PC-9 (cell line): ENCODE measurements around the gene FLRT3. TPM values are rescaled to one million over a fixed set of nuclear protein-coding genes. Genes with fewer than 3 reads are reported as not detected.

Experiments
- BruUV-seq: library from RNA; stranded (reverse); fragments of 400-500 nt; replicated peaks from 2 replicates; lab custom pipeline; 2021; lab: Mats Ljungman, UMichigan
- CTCF ChIA-PET: fragments of 300-600 bp; sonication (Branson Sonifier 250); formaldehyde crosslinking; loops from one replicate; lab custom pipeline; 2022; ENCODE audit warnings: antibody characterized with exemption; lab: Charles Lee
- POLR2A ChIA-PET: fragments of 300-600 bp; sonication (Branson Sonifier 250); formaldehyde crosslinking; loops from one replicate; lab custom pipeline; 2022; ENCODE audit warnings: antibody characterized with exemption; ENCODE audit not compliant: unreplicated experiment; lab: Charles Lee
- DNase-seq, 2 experiments: peaks; one replicate each; pipeline versions ENCODE4 v3.0.0 to v3.0.0-alpha.2; 2015 to 2022; ENCODE audit warnings: mixed read lengths in 1 of 2
- H2AFZ ChIP-seq: fragments of 200-600 bp; sonication (generic); 2 replicates; pipeline ENCODE4 v1.8.1; 2017; ENCODE audit warnings: antibody characterized with exemption
- H3F3A ChIP-seq: fragments of 200-600 bp; sonication (generic); 2 replicates; pipeline ENCODE4 v1.8.1; 2017; ENCODE audit warnings: antibody characterized with exemption, mild to moderate bottlenecking, low read depth; ENCODE audit not compliant: insufficient read depth
- H3K27ac ChIP-seq: fragments of 200-600 bp; sonication (generic); 2 replicates; pipeline ENCODE4 v1.6.1; 2016; ENCODE audit warnings: mixed run types
- H3K27me3 ChIP-seq: fragments of 200-600 bp; sonication (generic); 2 replicates; pipeline ENCODE4 v1.6.1; 2016; ENCODE audit warnings: low read depth, mixed run types; ENCODE audit not compliant: insufficient read depth
- H3K36me3 ChIP-seq: fragments of 200-600 bp; sonication (generic); 2 replicates; pipeline ENCODE4 v1.6.1; 2016; ENCODE audit warnings: low read depth, mixed run types
- H3K4me1 ChIP-seq: fragments of 200-600 bp; sonication (generic); replicated peaks from 2 replicates; pipeline ENCODE4 v1.6.1; 2016; ENCODE audit warnings: mixed run types; ENCODE audit not compliant: insufficient read depth
- H3K4me2 ChIP-seq: fragments of 200-600 bp; sonication (generic); 2 replicates; pipeline ENCODE4 v1.6.1; 2017; ENCODE audit warnings: mixed run types
- H3K4me3 ChIP-seq: fragments of 200-600 bp; sonication (generic); 2 replicates; pipeline ENCODE4 v1.6.1; 2016; ENCODE audit warnings: mixed run types
- H3K79me2 ChIP-seq: fragments of 200-600 bp; sonication (generic); 2 replicates; pipeline ENCODE4 v1.6.1; 2017; ENCODE audit warnings: low read depth, mixed run types
- H3K9me2 ChIP-seq: fragments of 200-600 bp; sonication (generic); 2 replicates; pipeline ENCODE4 v1.8.1; 2017; ENCODE audit warnings: mild to moderate bottlenecking; ENCODE audit not compliant: insufficient read depth
- H3K9me3 ChIP-seq: fragments of 200-600 bp; sonication (generic); 2 replicates; pipeline ENCODE4 v1.8.1; 2016; ENCODE audit warnings: low read depth; ENCODE audit not compliant: insufficient read depth
- H4K20me1 ChIP-seq: fragments of 200-600 bp; sonication (generic); 2 replicates; pipeline ENCODE4 v1.8.1; 2017; ENCODE audit not compliant: insufficient read depth
- CTCF ChIP-seq: fragments of 200-600 bp; sonication (generic); conservative IDR thresholded peaks from 2 replicates; pipeline ENCODE4 v1.6.1; 2017; ENCODE audit warnings: mixed run types, antibody characterized with exemption, mild to moderate bottlenecking, moderate library complexity
- EZH2 ChIP-seq: fragments of 200-600 bp; sonication (generic); IDR thresholded peaks from 2 replicates; pipeline ENCODE4 v1.8.0; 2017; ENCODE audit warnings: antibody characterized with exemption, low read depth
- intact Hi-C: fragments of 100-400 bp; cut with micrococcal nuclease; formaldehyde crosslinking; loops from one replicate; pipeline ENCODE4 v1.10.0; 2022; ENCODE audit not compliant: unreplicated experiment
- total RNA-seq: library from RNA; stranded (reverse); gene quantifications from 2 replicates; pipeline ENCODE4 v1.2.3, GENCODE V29; 2021

FLRT3 gene
- total RNA-seq, 1 experiment from 2014 or later, result 0.70 TPM

DNA sequence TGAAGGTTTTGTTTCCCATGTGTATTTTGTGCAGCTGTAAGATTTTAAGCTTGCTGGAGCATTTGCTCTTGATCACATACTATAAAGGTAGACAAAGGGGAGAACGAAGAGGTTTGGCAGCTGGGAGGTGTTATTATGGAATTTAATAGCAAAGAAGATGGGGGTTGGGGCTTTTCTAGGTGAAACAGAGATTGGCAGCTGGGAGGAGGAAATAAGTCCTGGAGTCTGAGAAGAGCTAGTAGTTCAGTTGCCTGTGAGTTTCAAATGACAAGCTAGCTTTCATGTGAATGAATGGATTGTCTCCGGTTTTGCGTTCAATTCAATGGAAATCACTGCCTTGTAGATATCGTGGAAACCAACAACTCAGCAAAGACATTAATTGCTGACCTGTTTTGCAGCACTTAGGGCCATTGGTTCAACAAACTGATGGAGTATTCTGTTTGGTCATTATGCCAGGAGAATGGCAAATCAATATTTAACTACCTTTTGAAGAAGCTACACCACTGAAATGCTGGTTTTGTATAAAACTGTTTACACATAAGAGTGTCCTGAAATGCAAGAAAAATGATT is 38.1 kb upstream of the FLRT3 start:
- Histone ChIP-seq H3K27me3 (no peaks in the 10 kb centered on the region), H3K9me3 (no peaks in the 10 kb centered on the region), H2AFZ (no peak overlapping the region), H3K9me2 (no peaks in the 10 kb centered on the region), H3K4me3 (no peak overlapping the region), H3K79me2 (no peaks in the 10 kb centered on the region), H4K20me1 (no peaks in the 10 kb centered on the region), H3K36me3 (no peaks in the 10 kb centered on the region), H3K4me1 (no peaks in the 10 kb centered on the region), H3F3A (no peaks in the 10 kb centered on the region), H3K4me2 (no peak overlapping the region), H3K27ac (no peak overlapping the region)
- no peak for TF ChIP-seq CTCF
- no peak for TF ChIP-seq EZH2
- CTCF ChIA-PET, result interaction anchor here (0.5 kb wide), 1 partner anchor 215 kb away, joined by 3 read pairs; no protein-coding TSS in a partner anchor
- BruUV-seq, result no TSS peak
- DNase-seq, result no peak
- POLR2A ChIA-PET, result no interaction called here
- intact Hi-C loops, result no loop called here

GRCh38 chr20:14374196-14374595 is 36.8 kb upstream of the FLRT3 start:
- intact Hi-C loops, result no loop called here
- POLR2A ChIA-PET, result no interaction called here
- BruUV-seq, result no TSS peak
- H3K4me1 ChIP-seq, result no peaks in the 10 kb centered on the region
- no peak overlapping the region for H3K27ac ChIP-seq
- no peak overlapping the region for H3K4me2 ChIP-seq
- no peaks in the 10 kb centered on the region for H3K36me3 ChIP-seq
- no peaks in the 10 kb centered on the region for H3K27me3 ChIP-seq
- TF ChIP-seq CTCF (no peak), EZH2 (no peak)
- no peaks in the 10 kb centered on the region for H3K79me2 ChIP-seq
- DNase-seq, result no peak
- no peaks in the 10 kb centered on the region for H3K9me3 ChIP-seq
- no peaks in the 10 kb centered on the region for H3F3A ChIP-seq
- H3K9me2 ChIP-seq, result no peaks in the 10 kb centered on the region
- H2AFZ ChIP-seq, result no peak overlapping the region
- H4K20me1 ChIP-seq, result no peaks in the 10 kb centered on the region
- H3K4me3 ChIP-seq, result no peak overlapping the region
- CTCF ChIA-PET, result no interaction called here

- no peak for DNase-seq
- H3K36me3 ChIP-seq, result no peaks in the 10 kb centered on the region
- intact Hi-C loops, result no loop called here
- H3K4me1 ChIP-seq, result no peaks in the 10 kb centered on the region
- BruUV-seq, result no TSS peak
- H3K9me3 ChIP-seq, result no peaks in the 10 kb centered on the region
- H3K27ac ChIP-seq, result no peak overlapping the region
- no peaks in the 10 kb centered on the region for H3K9me2 ChIP-seq
- no peak overlapping the region for H3K4me3 ChIP-seq
- no peaks in the 10 kb centered on the region for H4K20me1 ChIP-seq
- no peaks in the 10 kb centered on the region for H3K27me3 ChIP-seq
- ChIA-PET POLR2A (no interaction called here), CTCF (no interaction called here)
- no peak overlapping the region for H2AFZ ChIP-seq
- no peaks in the 10 kb centered on the region for H3K79me2 ChIP-seq
- H3F3A ChIP-seq, result no peaks in the 10 kb centered on the region
- no peak overlapping the region for H3K4me2 ChIP-seq
- TF ChIP-seq EZH2, result no peak
- TF ChIP-seq CTCF, result no peak
These were observed 24.3 kb upstream of the FLRT3 start for GRCh38 chr20:14361509-14362345.
